HepG2 (cell line): ENCODE measurements around the gene UNC13D. TPM values are rescaled to one million over a fixed set of nuclear protein-coding genes. Genes with fewer than 3 reads are reported as not detected.

Experiments used
- FIP1L1 ChIP-seq: fragments of 200-400 bp; formaldehyde crosslinking; IDR thresholded peaks from 2 replicates; pipeline ENCODE4 v1.6.1; 2018; ENCODE audit warnings: low read depth, mild to moderate bottlenecking, low read length, moderate library complexity, borderline replicate concordance; ENCODE audit not compliant: insufficient read depth
- MED1 ChIP-seq: sonication (generic); formaldehyde crosslinking; IDR thresholded peaks from 2 replicates; pipeline ENCODE4 v1.4.0; 2020; ENCODE audit warnings: missing genetic modification reagents
- MIER2 ChIP-seq: IDR thresholded peaks from 2 replicates; pipeline ENCODE4 v1.6.1; 2016; ENCODE audit warnings: missing biosample characterization, missing genetic modification reagents
- RFXAP ChIP-seq: sonication (generic); formaldehyde crosslinking; IDR thresholded peaks from 2 replicates; pipeline ENCODE4 v1.4.0; 2020; ENCODE audit warnings: missing genetic modification reagents, borderline replicate concordance
- TCF7L2 ChIP-seq: IDR thresholded peaks from 2 replicates; pipeline ENCODE4 v1.6.1; 2011; ENCODE audit warnings: mild to moderate bottlenecking, low read depth, low read length, moderate library complexity
- ZNF567 ChIP-seq: sonication (generic); formaldehyde crosslinking; IDR thresholded peaks from 2 replicates; pipeline ENCODE4 v1.8.1; 2023; ENCODE audit warnings: mild to moderate bottlenecking, missing genetic modification reagents, borderline replicate concordance
- ZNF777 ChIP-seq: sonication (generic); formaldehyde crosslinking; IDR thresholded peaks from 2 replicates; pipeline ENCODE4 v1.4.0; 2020; ENCODE audit warnings: missing genetic modification reagents
- polyA plus RNA-seq, 8 experiments: library from polyadenylated mRNA; depleted of rRNA in 3 of 8; stranded (reverse) in 7 of 8; unstranded in 1 of 8; fragments of >200 nt; fragmentation: Illumina TruSeq in 4 of 8; extraction: Trizol in 4 of 8; gene quantifications; 2 replicates each; pipeline versions ENCODE4 v1.2.1 to v1.2.3, GENCODE V29; 2011 to 2016; ENCODE audit warnings: low read depth in 4 of 8, missing spikeins in 1 of 8, mixed read lengths in 1 of 8; ENCODE audit not compliant: insufficient read depth in 1 of 8
- total RNA-seq, 5 experiments: library from RNA; depleted of rRNA; stranded (reverse); fragments of >200 nt; fragmentation: Illumina TruSeq; extraction: Trizol; gene quantifications; 2 replicates each; pipeline ENCODE4 v1.2.3, GENCODE V29; 2016; ENCODE audit warnings: low read depth in 1 of 5
- TF ChIP-seq, protein P1 (sequence below): sonication (generic); formaldehyde crosslinking; IDR thresholded peaks from 2 replicates; pipeline ENCODE4 v1.5.0; 2020; ENCODE audit warnings: mild to moderate bottlenecking, missing genetic modification reagents
- TF ChIP-seq, protein P2 (sequence below): sonication (generic); formaldehyde crosslinking; IDR thresholded peaks from 2 replicates; pipeline ENCODE4 v1.4.0; 2020; ENCODE audit warnings: missing genetic modification reagents
- TF ChIP-seq, protein P3 (sequence below): sonication (generic); formaldehyde crosslinking; IDR thresholded peaks from 2 replicates; pipeline ENCODE4 v1.4.0; 2020; ENCODE audit warnings: mild to moderate bottlenecking, missing genetic modification reagents
- TF ChIP-seq, protein P4 (sequence below), 2 experiments: sonication (generic) in 1 of 2; formaldehyde crosslinking in 1 of 2; IDR thresholded peaks; 2 replicates each; pipeline versions ENCODE4 v1.4.0 to v1.6.1; 2016 to 2020; ENCODE audit warnings: borderline replicate concordance in 1 of 2, low read depth in 1 of 2, mild to moderate bottlenecking in 1 of 2, missing genetic modification reagents in 1 of 2
- TF ChIP-seq, protein P5 (sequence below): IDR thresholded peaks from 2 replicates; pipeline ENCODE4 v1.6.1; 2016; ENCODE audit warnings: missing compliant biosample characterization, missing genetic modification reagents, borderline replicate concordance
- TF ChIP-seq, protein P6 (sequence below): sonication (generic); formaldehyde crosslinking; IDR thresholded peaks from 2 replicates; pipeline ENCODE4 v1.9.0; 2021; ENCODE audit warnings: missing genetic modification reagents, borderline replicate concordance

The UNC13D gene
- total and polyA plus RNA-seq, 2 of the 13 experiments (the other 11 are each of a cell fraction or from before 2014, with no cell fraction given): 29.7 to 42.7 TPM

DNA sequence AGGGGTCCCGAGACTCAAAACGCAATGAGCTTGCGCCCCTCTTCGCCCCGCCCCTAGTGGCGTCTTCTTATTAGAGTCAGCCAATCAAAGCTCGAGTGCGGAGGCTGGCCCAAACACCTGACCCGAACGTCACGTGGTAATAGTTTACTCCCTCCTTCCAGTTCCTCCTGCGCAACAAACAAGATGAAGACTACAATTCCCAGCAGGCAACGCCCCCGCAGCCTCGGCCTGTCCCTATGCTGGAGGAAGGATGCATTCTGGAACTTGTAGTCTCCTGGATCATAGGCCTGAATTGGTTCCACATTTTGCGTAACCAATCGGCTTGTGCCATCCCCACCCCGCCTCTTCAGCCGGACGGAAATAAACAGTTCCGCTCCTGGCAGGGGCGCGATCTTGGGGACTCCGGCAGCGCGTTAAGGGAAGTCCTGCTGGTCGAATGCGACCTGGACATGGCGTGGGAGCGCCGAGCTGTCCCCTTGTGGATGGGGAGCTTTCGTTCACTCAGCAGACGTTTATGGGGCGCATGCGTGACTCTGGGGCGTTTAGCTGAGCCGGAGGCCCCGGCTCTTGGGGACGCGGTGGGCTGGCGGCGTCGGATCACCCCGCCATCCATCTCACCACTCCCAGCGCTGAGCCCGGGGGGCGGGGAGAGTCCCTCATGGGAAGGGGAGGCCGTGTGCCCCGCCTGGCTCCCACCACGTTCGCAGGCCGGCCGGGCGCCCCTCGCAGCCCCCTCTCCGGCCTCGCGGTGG lies 11.3 kb upstream of the UNC13D start, which contains the start of gene WBP2 (continued):
- TF ChIP-seq, protein P1, sequence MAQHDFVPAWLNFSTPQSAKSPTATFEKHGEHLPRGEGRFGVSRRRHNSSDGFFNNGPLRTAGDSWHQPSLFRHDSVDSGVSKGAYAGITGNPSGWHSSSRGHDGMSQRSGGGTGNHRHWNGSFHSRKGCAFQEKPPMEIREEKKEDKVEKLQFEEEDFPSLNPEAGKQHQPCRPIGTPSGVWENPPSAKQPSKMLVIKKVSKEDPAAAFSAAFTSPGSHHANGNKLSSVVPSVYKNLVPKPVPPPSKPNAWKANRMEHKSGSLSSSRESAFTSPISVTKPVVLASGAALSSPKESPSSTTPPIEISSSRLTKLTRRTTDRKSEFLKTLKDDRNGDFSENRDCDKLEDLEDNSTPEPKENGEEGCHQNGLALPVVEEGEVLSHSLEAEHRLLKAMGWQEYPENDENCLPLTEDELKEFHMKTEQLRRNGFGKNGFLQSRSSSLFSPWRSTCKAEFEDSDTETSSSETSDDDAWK: no peak
- TF ChIP-seq ZNF567 (CRISPR knock-in tag): peak; percentile 98
- TF ChIP-seq, protein P2, sequence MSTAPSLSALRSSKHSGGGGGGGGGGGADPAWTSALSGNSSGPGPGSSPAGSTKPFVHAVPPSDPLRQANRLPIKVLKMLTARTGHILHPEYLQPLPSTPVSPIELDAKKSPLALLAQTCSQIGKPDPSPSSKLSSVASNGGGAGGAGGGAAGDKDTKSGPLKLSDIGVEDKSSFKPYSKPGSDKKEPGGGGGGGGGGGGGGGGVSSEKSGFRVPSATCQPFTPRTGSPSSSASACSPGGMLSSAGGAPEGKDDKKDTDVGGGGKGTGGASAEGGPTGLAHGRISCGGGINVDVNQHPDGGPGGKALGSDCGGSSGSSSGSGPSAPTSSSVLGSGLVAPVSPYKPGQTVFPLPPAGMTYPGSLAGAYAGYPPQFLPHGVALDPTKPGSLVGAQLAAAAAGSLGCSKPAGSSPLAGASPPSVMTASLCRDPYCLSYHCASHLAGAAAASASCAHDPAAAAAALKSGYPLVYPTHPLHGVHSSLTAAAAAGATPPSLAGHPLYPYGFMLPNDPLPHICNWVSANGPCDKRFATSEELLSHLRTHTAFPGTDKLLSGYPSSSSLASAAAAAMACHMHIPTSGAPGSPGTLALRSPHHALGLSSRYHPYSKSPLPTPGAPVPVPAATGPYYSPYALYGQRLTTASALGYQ (CRISPR knock-in tag): peak; percentile 69; the same call in 1 of the 2 replicates
- TF ChIP-seq, protein P3, sequence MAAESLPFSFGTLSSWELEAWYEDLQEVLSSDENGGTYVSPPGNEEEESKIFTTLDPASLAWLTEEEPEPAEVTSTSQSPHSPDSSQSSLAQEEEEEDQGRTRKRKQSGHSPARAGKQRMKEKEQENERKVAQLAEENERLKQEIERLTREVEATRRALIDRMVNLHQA (CRISPR knock-in tag): no peak
- TF ChIP-seq, protein P4, sequence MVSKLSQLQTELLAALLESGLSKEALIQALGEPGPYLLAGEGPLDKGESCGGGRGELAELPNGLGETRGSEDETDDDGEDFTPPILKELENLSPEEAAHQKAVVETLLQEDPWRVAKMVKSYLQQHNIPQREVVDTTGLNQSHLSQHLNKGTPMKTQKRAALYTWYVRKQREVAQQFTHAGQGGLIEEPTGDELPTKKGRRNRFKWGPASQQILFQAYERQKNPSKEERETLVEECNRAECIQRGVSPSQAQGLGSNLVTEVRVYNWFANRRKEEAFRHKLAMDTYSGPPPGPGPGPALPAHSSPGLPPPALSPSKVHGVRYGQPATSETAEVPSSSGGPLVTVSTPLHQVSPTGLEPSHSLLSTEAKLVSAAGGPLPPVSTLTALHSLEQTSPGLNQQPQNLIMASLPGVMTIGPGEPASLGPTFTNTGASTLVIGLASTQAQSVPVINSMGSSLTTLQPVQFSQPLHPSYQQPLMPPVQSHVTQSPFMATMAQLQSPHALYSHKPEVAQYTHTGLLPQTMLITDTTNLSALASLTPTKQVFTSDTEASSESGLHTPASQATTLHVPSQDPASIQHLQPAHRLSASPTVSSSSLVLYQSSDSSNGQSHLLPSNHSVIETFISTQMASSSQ (IDR thresholded peaks at IDR 0.05; ENCODE audit: low read depth): peak; percentile 60; the same call in 1 of the 2 replicates
- TF ChIP-seq, protein P4 (CRISPR knock-in tag; IDR thresholded peaks at IDR 0.05; ENCODE audit: borderline replicate concordance): peak; percentile 73; the same call in 1 of the 2 replicates
- TF ChIP-seq, protein P5, sequence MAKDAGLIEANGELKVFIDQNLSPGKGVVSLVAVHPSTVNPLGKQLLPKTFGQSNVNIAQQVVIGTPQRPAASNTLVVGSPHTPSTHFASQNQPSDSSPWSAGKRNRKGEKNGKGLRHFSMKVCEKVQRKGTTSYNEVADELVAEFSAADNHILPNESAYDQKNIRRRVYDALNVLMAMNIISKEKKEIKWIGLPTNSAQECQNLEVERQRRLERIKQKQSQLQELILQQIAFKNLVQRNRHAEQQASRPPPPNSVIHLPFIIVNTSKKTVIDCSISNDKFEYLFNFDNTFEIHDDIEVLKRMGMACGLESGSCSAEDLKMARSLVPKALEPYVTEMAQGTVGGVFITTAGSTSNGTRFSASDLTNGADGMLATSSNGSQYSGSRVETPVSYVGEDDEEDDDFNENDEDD: peak; percentile 37; the same call in 1 of the 2 replicates
- TF ChIP-seq RFXAP (CRISPR knock-in tag): peak; percentile 83
- peak; percentile 69; the same call in 1 of the 2 replicates for TF ChIP-seq MED1
- TF ChIP-seq, protein P6, sequence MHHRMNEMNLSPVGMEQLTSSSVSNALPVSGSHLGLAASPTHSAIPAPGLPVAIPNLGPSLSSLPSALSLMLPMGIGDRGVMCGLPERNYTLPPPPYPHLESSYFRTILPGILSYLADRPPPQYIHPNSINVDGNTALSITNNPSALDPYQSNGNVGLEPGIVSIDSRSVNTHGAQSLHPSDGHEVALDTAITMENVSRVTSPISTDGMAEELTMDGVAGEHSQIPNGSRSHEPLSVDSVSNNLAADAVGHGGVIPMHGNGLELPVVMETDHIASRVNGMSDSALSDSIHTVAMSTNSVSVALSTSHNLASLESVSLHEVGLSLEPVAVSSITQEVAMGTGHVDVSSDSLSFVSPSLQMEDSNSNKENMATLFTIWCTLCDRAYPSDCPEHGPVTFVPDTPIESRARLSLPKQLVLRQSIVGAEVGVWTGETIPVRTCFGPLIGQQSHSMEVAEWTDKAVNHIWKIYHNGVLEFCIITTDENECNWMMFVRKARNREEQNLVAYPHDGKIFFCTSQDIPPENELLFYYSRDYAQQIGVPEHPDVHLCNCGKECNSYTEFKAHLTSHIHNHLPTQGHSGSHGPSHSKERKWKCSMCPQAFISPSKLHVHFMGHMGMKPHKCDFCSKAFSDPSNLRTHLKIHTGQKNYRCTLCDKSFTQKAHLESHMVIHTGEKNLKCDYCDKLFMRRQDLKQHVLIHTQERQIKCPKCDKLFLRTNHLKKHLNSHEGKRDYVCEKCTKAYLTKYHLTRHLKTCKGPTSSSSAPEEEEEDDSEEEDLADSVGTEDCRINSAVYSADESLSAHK (CRISPR knock-in tag): no peak
- TF ChIP-seq FIP1L1: no peak
- TF ChIP-seq ZNF777: peak; percentile 44; the same call in 1 of the 2 replicates
- TF ChIP-seq TCF7L2: no peak
- TF ChIP-seq MIER2 (CRISPR knock-in tag): 0 out of 2 replicates have a peak, but pooled peaks have one; percentile 62
